D721Med (cell line): ENCODE results near the gene RAD51AP1.

Experiments used
- DNase-seq: peaks from one replicate; pipeline ENCODE4 v3.0.0; 2011; ENCODE audit warnings: low spot score; ENCODE audit not compliant: insufficient read length
- FAIRE-seq: peaks from 2 replicates; lab custom pipeline; 2011; peaks lifted over from hg19 to GRCh38; lab: Jason Lieb, UNC
- CTCF ChIP-seq: IDR thresholded peaks from 2 replicates; pipeline ENCODE4 v1.5.1; 2012; ENCODE audit warnings: mild to moderate bottlenecking, control low read depth; ENCODE audit not compliant: insufficient read depth; ENCODE audit errors: missing control alignments

Gene RAD51AP1

GRCh38 chr12:4563336-4563735 lies 24.6 kb downstream of the RAD51AP1 start:
- DNase-seq: no peak
- no peak for TF ChIP-seq CTCF
- no peak for FAIRE-seq

- DNase-seq: no peak
- no peak for FAIRE-seq
- TF ChIP-seq CTCF: no peak
Measured at GRCh38 chr12:4564818-4565217, 26.1 kb downstream of the RAD51AP1 start.

GRCh38 chr12:4566474-4566873 lies 27.8 kb downstream of the RAD51AP1 start:
- TF ChIP-seq CTCF: no peak
- DNase-seq (no peak), FAIRE-seq (no peak)

GRCh38 chr12:4567073-4567881 lies 28.6 kb downstream of the RAD51AP1 start:
- no peak for TF ChIP-seq CTCF
- FAIRE-seq: no peak
- DNase-seq: no peak

- FAIRE-seq: no peak
- DNase-seq: no peak
- no peak for TF ChIP-seq CTCF
Measured at GRCh38 chr12:4569261-4569660, 30.6 kb downstream of the RAD51AP1 start.

- TF ChIP-seq CTCF: no peak
- DNase-seq (no peak), FAIRE-seq (no peak)
Measured at GRCh38 chr12:4572680-4573079, 34.0 kb downstream of the RAD51AP1 start.
